Esophagus muscularis mucosa (tissue), 4 donors: Measurements from ENCODE around the gene LYZL4. TPM values are rescaled to one million over a fixed set of nuclear protein-coding genes. Genes with fewer than 3 reads are reported as not detected.

Experiments
- DNase-seq: peaks from one replicate; pipeline ENCODE4 v3.0.0-alpha.2; 2017; ENCODE audit errors: extremely low spot score
- H3K27ac ChIP-seq, 4 donors: fragments of 200-600 bp; sonication (generic); replicated peaks in 1 of 4; 1 replicate in 3 of 4; 2 replicates in 1 of 4; pipeline ENCODE4 v1.5.1; 2016 to 2019; ENCODE audit warnings: mild to moderate bottlenecking in 1 of 4
- H3K27me3 ChIP-seq, 4 donors: fragments of 200-600 bp; sonication (generic); one replicate each; pipeline versions ENCODE4 v1.5.1 to v1.6.0; 2016 to 2019
- H3K36me3 ChIP-seq, 4 donors: fragments of 200-600 bp; sonication (generic); one replicate each; pipeline ENCODE4 v1.5.1; 2016 to 2019
- H3K4me1 ChIP-seq, 4 donors: fragments of 200-600 bp; sonication (generic); one replicate each; pipeline ENCODE4 v1.5.1; 2016 to 2019
- H3K4me3 ChIP-seq, 4 donors: fragments of 200-600 bp; sonication (generic); 1 replicate in 2 of 4; 2 replicates in 2 of 4; pipeline ENCODE4 v1.5.1; 2016 to 2019; ENCODE audit warnings: mild to moderate bottlenecking in 4 of 4, moderate library complexity in 1 of 4
- H3K9me3 ChIP-seq, 4 donors: fragments of 200-600 bp; sonication (generic); 1 replicate in 3 of 4; 2 replicates in 1 of 4; pipeline ENCODE4 v1.5.1; 2016 to 2019
- CTCF ChIP-seq, 3 experiments: fragments of 200-600 bp in 2 of 3; fragments of 450-650 bp in 1 of 3; sonication (generic) in 2 of 3; IDR thresholded peaks; one replicate each; pipeline ENCODE4 v1.5.1; 2017 to 2019; ENCODE audit warnings: antibody characterized with exemption in 3 of 3, mild to moderate bottlenecking in 2 of 3, moderate library complexity in 1 of 3
- EP300 ChIP-seq: sonication (generic); formaldehyde crosslinking; IDR thresholded peaks from one replicate; pipeline ENCODE4 v1.6.1; 2017; ENCODE audit warnings: antibody characterized with exemption
- POLR2A ChIP-seq: fragments of 450-650 bp; IDR thresholded peaks from one replicate; pipeline ENCODE4 v1.6.1; 2017; ENCODE audit warnings: antibody characterized with exemption, moderate library complexity, mild to moderate bottlenecking, low read depth
- POLR2AphosphoS5 ChIP-seq, 2 donors: sonication (generic); formaldehyde crosslinking; IDR thresholded peaks; one replicate each; pipeline ENCODE4 v1.6.1; 2017; ENCODE audit warnings: antibody characterized with exemption in 2 of 2
- WGBS: methylation state at CpG from one replicate; pipeline ENCODE4 v1.1.5; 2018; 5-methylcytosine and 5-hydroxymethylcytosine counted together
- intact Hi-C: fragments of 100-400 bp; cut with DNase I; formaldehyde crosslinking; loops from one replicate; pipeline ENCODE4 v1.15.1; 2023
- total RNA-seq, 4 donors: library from RNA; depleted of rRNA; stranded (reverse); fragments of >200 nt; gene quantifications; one replicate each; pipeline versions ENCODE4 v1.1.0 to v1.2.1, GENCODE V29; 2016

The LYZL4 gene
- total RNA-seq, 4 donors from 2014 or later: not detected

DNA sequence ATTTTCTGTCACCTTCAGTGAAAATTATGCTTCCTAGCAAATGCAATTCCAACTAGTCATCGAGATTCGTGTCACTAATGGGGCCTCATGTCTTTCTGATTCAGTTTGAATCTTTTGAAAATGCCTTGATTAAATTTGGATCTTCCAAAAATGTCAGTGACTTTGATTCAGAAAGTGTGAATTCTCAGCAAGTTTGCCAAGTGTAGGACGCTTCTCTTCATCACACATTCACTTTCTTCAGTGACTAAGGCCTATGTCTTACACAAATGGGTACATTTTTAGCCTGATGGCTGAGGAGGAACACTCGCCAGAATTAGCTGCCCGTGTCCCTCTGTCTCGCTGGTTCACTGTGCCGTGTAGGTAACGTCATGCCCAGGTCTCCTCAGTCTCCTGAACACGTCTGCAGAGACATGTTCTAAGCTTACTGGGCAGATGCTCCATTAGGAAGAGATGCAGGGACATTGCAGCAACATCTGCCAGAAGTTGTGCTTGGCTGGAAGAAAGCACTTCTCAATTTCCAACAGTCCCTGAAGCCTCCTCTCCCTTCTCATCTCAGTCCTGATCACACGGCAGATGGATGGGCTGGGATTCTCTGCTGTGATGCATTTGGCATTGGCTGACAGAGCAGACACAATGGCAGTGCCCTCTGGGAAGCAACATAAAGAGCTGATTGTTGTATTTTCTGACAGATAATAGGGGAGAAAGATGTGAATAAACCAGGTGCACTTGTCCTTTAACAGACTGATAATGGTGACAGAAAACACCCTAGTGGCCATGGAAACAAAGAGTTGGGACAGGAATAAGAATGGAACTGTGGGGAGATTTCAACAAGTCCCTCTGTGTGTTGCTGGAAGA, 29.1 kb upstream of the LYZL4 start:
- H3K4me3 ChIP-seq: no peak overlapping the region
- no peak for TF ChIP-seq POLR2AphosphoS5 (IDR thresholded peaks at IDR 0.05)
- TF ChIP-seq POLR2A: no peak
- no peak for TF ChIP-seq CTCF (IDR thresholded peaks at IDR 0.05)
- H3K27ac ChIP-seq: no peak overlapping the region
- H3K27me3 ChIP-seq: peaks cover 0 to 15% (median 0%) of the 10 kb centered on the region in 4 donors
- no peaks in the 10 kb centered on the region for H3K4me1 ChIP-seq
- H3K9me3 ChIP-seq: no peaks in the 10 kb centered on the region
- intact Hi-C loops: loop anchor here (5.0 kb wide), 2 partner anchors 207 to 547 kb away; no protein-coding TSS in a partner anchor
- WGBS: 86% methylated on average over 9 of the region's 10 CpGs
- no peak for DNase-seq
- no peaks in the 10 kb centered on the region for H3K36me3 ChIP-seq

DNA sequence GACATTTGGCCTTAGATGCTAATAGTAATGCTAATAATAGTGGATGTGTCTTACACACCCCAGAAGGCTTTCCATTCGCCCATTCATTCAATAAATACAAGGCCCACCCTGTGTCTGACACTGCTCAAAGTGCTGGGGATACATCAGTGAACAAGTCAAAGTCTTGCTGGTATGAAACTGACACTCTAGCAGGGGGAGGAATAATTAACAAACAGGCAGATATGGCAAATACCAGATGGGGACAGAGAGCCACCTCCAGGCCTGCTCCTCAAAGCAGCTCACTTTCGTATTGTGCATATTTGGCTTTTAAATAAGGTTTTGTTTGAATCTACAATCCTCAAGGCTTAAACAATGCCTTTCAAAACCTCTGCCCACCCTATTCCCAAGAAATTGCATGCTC, 28.3 kb upstream of the LYZL4 start:
- intact Hi-C loops: no loop called here
- H3K4me1 ChIP-seq: no peaks in the 10 kb centered on the region
- DNase-seq: no peak
- H3K9me3 ChIP-seq: no peaks in the 10 kb centered on the region
- H3K36me3 ChIP-seq: no peaks in the 10 kb centered on the region
- H3K27ac ChIP-seq: no peak overlapping the region
- no peak overlapping the region for H3K4me3 ChIP-seq
- 66% methylated on average over 2 of the region's 2 CpGs for WGBS
- no peak for TF ChIP-seq POLR2A
- peaks cover 0 to 15% (median 0%) of the 10 kb centered on the region in 4 donors for H3K27me3 ChIP-seq

- H3K9me3 ChIP-seq: peaks cover 0 to 3% (median 1%) of the 10 kb centered on the region in 4 donors
- H3K36me3 ChIP-seq: no peaks in the 10 kb centered on the region
- TF ChIP-seq EP300 (no peak), POLR2AphosphoS5 (IDR thresholded peaks at IDR 0.05) (no peak), CTCF (IDR thresholded peaks at IDR 0.05) (no peak), POLR2A (no peak)
- H3K4me1 ChIP-seq: no peaks in the 10 kb centered on the region
- peaks cover 0 to 14% (median 0%) of the 10 kb centered on the region in 4 donors for H3K27me3 ChIP-seq
- no peak for DNase-seq
- H3K4me3 ChIP-seq: no peak overlapping the region
- WGBS: 97% methylated on average over 2 of the region's 2 CpGs
- H3K27ac ChIP-seq: no peak overlapping the region
- intact Hi-C loops: no loop called here
Observed at GRCh38 chr3:42438193-42438592, 27.8 kb upstream of the LYZL4 start.

GRCh38 chr3:42434777-42435380, 24.5 kb upstream of the LYZL4 start:
- no peaks in the 10 kb centered on the region for H3K36me3 ChIP-seq
- no peaks in the 10 kb centered on the region for H3K27me3 ChIP-seq
- DNase-seq: no peak
- WGBS: 83% methylated on average over 5 of the region's 5 CpGs
- TF ChIP-seq POLR2AphosphoS5 (IDR thresholded peaks at IDR 0.05) (no peak), CTCF (IDR thresholded peaks at IDR 0.05) (no peak), EP300 (no peak), POLR2A (no peak)
- intact Hi-C loops: no loop called here
- no peak overlapping the region for H3K4me3 ChIP-seq
- no peaks in the 10 kb centered on the region for H3K4me1 ChIP-seq
- peaks cover 3 to 22% (median 18%) of the 10 kb centered on the region in 4 donors for H3K9me3 ChIP-seq
- no peak overlapping the region for H3K27ac ChIP-seq

DNA sequence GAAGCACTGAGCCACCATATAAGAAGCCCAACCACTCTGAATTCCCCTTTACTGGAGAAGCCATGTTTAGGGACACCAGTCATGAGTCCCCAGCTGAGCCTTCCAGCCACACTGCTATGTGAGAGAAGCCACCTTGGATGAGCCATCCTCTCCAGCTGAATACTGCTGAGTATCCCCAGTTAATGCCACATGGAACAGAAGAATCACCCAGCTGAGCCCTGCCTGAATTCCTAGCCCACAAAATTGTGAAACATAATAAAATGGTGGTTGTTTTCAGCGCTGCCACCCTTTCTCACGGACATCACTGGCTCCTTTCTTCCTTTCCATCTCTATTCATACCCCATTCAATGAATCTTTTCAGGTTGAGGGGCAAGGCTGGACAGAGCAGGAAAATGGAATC, 22.1 kb upstream of the LYZL4 start:
- TF ChIP-seq POLR2AphosphoS5 (IDR thresholded peaks at IDR 0.05): no peak
- no peak for TF ChIP-seq POLR2A
- TF ChIP-seq CTCF (IDR thresholded peaks at IDR 0.05): no peak
- no peak for TF ChIP-seq EP300
- no peak for DNase-seq
- 100% methylated on average over 2 of the region's 2 CpGs for WGBS
- intact Hi-C loops: no loop called here
- H3K9me3 ChIP-seq: peaks cover 3 to 22% (median 18%) of the 10 kb centered on the region in 4 donors
- H3K4me1 ChIP-seq: no peaks in the 10 kb centered on the region
- H3K27ac ChIP-seq: no peak overlapping the region
- H3K4me3 ChIP-seq: no peak overlapping the region
- no peaks in the 10 kb centered on the region for H3K36me3 ChIP-seq
- H3K27me3 ChIP-seq: no peaks in the 10 kb centered on the region
